ENCODE results near the gene KANSL2. TPM values are rescaled to one million over a fixed set of nuclear protein-coding genes. Genes with fewer than 3 reads are reported as not detected.

The KANSL2 gene
- total RNA-seq, 4 donors from 2014 or later, result 12.7 to 80.8 (median 39.7) TPM

- Histone ChIP-seq H3K27me3 (no peaks in the 10 kb centered on the region), H3K36me3 (peaks cover 0 to 18% (median 6%) of the 10 kb centered on the region in 4 donors), H3K4me1 (peaks cover 0 to 9% (median 0%) of the 10 kb centered on the region in 4 donors), H3K27ac (no peak overlapping the region), H3K4me3 (no peak overlapping the region), H3K9me3 (no peaks in the 10 kb centered on the region)
- no peak for TF ChIP-seq POLR2A (IDR thresholded peaks at IDR 0.05)
- TF ChIP-seq CTCF (IDR thresholded peaks at IDR 0.05), result no peak
- no peak for TF ChIP-seq EP300 (IDR thresholded peaks at IDR 0.05; ENCODE audit: low read depth)
- TF ChIP-seq POLR2AphosphoS5 (IDR thresholded peaks at IDR 0.05), result no peak
- in situ Hi-C loops (cut with MboI; ENCODE audit: low pct_ligation_motif_present in 1 of 4, low pct_unique_long_range_greater_than_20kb in 1 of 4, low sequenced_read_pairs in 3 of 4) (no loop called here), intact Hi-C loops (cut with DNase I; ENCODE audit: low total_unique reads) (no loop called here)
- 92 to 93% methylated on average over 4 of the region's 4 CpGs for WGBS, 2 donors (ENCODE audit: low coverage in 1 of 2)
- no peak for DNase-seq
Observed at GRCh38 chr12:48687592-48687991, 5.6 kb upstream of the KANSL2 start.

GRCh38 chr12:48686615-48687334 lies 4.7 kb upstream of the KANSL2 start:
- intact Hi-C loops (cut with DNase I; ENCODE audit: low total_unique reads), result no loop called here
- H3K4me3 ChIP-seq, result no peak overlapping the region
- in situ Hi-C loops (cut with MboI; ENCODE audit: low pct_ligation_motif_present in 1 of 4, low pct_unique_long_range_greater_than_20kb in 1 of 4, low sequenced_read_pairs in 3 of 4), result no loop called here

GRCh38 chr12:48686037-48686595 lies 4.1 kb upstream of the KANSL2 start:
- Histone ChIP-seq H3K27ac (no peak overlapping the region), H3K4me3 (no peak overlapping the region), H3K9me3 (no peaks in the 10 kb centered on the region), H3K4me1 (peaks cover 0 to 11% (median 3%) of the 10 kb centered on the region in 4 donors), H3K27me3 (no peaks in the 10 kb centered on the region), H3K36me3 (peaks cover 0 to 13% (median 0%) of the 10 kb centered on the region in 4 donors)
- WGBS, 2 donors (ENCODE audit: low coverage in 1 of 2), result 57 to 60% methylated on average over 3 of the region's 3 CpGs
- intact Hi-C loops (cut with DNase I; ENCODE audit: low total_unique reads), result no loop called here
- no peak for DNase-seq
- in situ Hi-C loops (cut with MboI; ENCODE audit: low pct_ligation_motif_present in 1 of 4, low pct_unique_long_range_greater_than_20kb in 1 of 4, low sequenced_read_pairs in 3 of 4), result no loop called here
- no peak for TF ChIP-seq POLR2AphosphoS5 (IDR thresholded peaks at IDR 0.05)
- TF ChIP-seq CTCF (IDR thresholded peaks at IDR 0.05), result no peak
- no peak for TF ChIP-seq POLR2A (IDR thresholded peaks at IDR 0.05)
- TF ChIP-seq EP300 (IDR thresholded peaks at IDR 0.05; ENCODE audit: low read depth), result no peak

More at GRCh38 chr12:48686615-48687334, 4.7 kb upstream of the KANSL2 start:
- 90% methylated on average over 5 to 6 of the region's 6 CpGs for WGBS, 2 donors (ENCODE audit: low coverage in 1 of 2)
- Histone ChIP-seq H3K4me1 (peaks cover 0 to 11% (median 0%) of the 10 kb centered on the region in 4 donors), H3K27ac (no peak overlapping the region), H3K27me3 (no peaks in the 10 kb centered on the region), H3K36me3 (peaks cover 0 to 13% (median 2%) of the 10 kb centered on the region in 4 donors), H3K9me3 (no peaks in the 10 kb centered on the region)
- TF ChIP-seq CTCF (IDR thresholded peaks at IDR 0.05), result no peak
- DNase-seq, result no peak

GRCh38 chr12:48683534-48683933 lies 1.5 kb upstream of the KANSL2 start:
- Histone ChIP-seq H3K27ac (no peak overlapping the region), H3K27me3 (no peaks in the 10 kb centered on the region), H3K36me3 (peaks cover 0 to 7% (median 3%) of the 10 kb centered on the region in 4 donors), H3K4me3 (no peak overlapping the region), H3K9me3 (no peaks in the 10 kb centered on the region), H3K4me1 (peaks cover 13 to 37% (median 28%) of the 10 kb centered on the region in 4 donors)
- intact Hi-C loops (cut with DNase I; ENCODE audit: low total_unique reads) (no loop called here), in situ Hi-C loops (cut with MboI; ENCODE audit: low pct_ligation_motif_present in 1 of 4, low pct_unique_long_range_greater_than_20kb in 1 of 4, low sequenced_read_pairs in 3 of 4) (no loop called here)
- DNase-seq, result no peak
- TF ChIP-seq EP300 (IDR thresholded peaks at IDR 0.05; ENCODE audit: low read depth) (no peak), POLR2A (IDR thresholded peaks at IDR 0.05) (no peak), CTCF (IDR thresholded peaks at IDR 0.05) (no peak), POLR2AphosphoS5 (IDR thresholded peaks at IDR 0.05) (no peak)
- 83 to 90% methylated on average over 4 of the region's 4 CpGs for WGBS, 2 donors (ENCODE audit: low coverage in 1 of 2)

Measured in transverse colon (tissue), 4 donors.